GM12878 (cell line): Measurements from ENCODE around the gene DEF6. TPM values are rescaled to one million over a fixed set of nuclear protein-coding genes. Genes with fewer than 3 reads are reported as not detected.

Experiments used
- ATAC-seq: fragments of 200-7000 bp; cut with Tn5 transposase; 3 replicates; pipeline ENCODE4 v1.9.1; 2020; ENCODE audit warnings: mild to moderate bottlenecking, moderate library complexity
- BruUV-seq: library from RNA; stranded (reverse); fragments of 400-500 nt; replicated peaks from 2 replicates; lab custom pipeline; 2021; lab: Mats Ljungman, UMichigan
- CTCF ChIA-PET: fragments of 300-600 bp; sonication (Branson Sonifier 250); formaldehyde crosslinking; extraction: SDS; loops from one replicate; lab custom pipeline; 2021; ENCODE audit warnings: inconsistent platforms; lab: Yijun Ruan, JAX
- POLR2A ChIA-PET: fragments of 350-600 bp; formaldehyde crosslinking; extraction: SDS; loops from one replicate; lab custom pipeline; 2021; ENCODE audit warnings: inconsistent platforms; lab: Charles Lee
- RAD21 ChIA-PET: fragments of 300-600 bp; sonication (Branson Sonifier 250); formaldehyde crosslinking; loops from one replicate; lab custom pipeline; 2023; ENCODE audit warnings: antibody characterized with exemption; ENCODE audit not compliant: unreplicated experiment; lab: Charles Lee
- SMC1A ChIA-PET: fragments of 300-600 bp; sonication (Branson Sonifier 250); formaldehyde crosslinking; loops from one replicate; lab custom pipeline; 2023; ENCODE audit not compliant: unreplicated experiment, uncharacterized antibody; lab: Charles Lee
- DNase-seq: peaks from one replicate; pipeline ENCODE4 v3.0.0-alpha.2; 2011; ENCODE audit warnings: low read depth, low spot score
- FAIRE-seq: peaks from 3 replicates; lab custom pipeline; 2011; peaks lifted over from hg19 to GRCh38; lab: Jason Lieb, UNC
- H2AFZ ChIP-seq: 2 replicates; pipeline ENCODE4 v1.6.0; 2011; ENCODE audit warnings: low read depth, low read length, control low read depth; ENCODE audit not compliant: control insufficient read depth
- H3K27ac ChIP-seq: 2 replicates; pipeline ENCODE4 v1.5.1; 2011; ENCODE audit warnings: control low read depth; ENCODE audit not compliant: control insufficient read depth, insufficient read depth
- H3K27me3 ChIP-seq, 2 experiments: replicated peaks in 1 of 2; 2 replicates each; pipeline versions ENCODE4 v1.6.0 to v1.6.1; 2011; ENCODE audit warnings: low read length in 1 of 2; ENCODE audit not compliant: control insufficient read depth in 2 of 2, insufficient read depth in 2 of 2
- H3K36me3 ChIP-seq, 2 experiments: 2 replicates each; pipeline ENCODE4 v1.5.1; 2011; ENCODE audit warnings: low read length in 1 of 2; ENCODE audit not compliant: control insufficient read depth in 2 of 2, insufficient read depth in 2 of 2
- H3K4me1 ChIP-seq: 2 replicates; pipeline ENCODE4 v1.6.1; 2011; ENCODE audit warnings: mild to moderate bottlenecking, low read length, moderate library complexity, mixed read lengths; ENCODE audit not compliant: control insufficient read depth, insufficient read depth
- H3K4me2 ChIP-seq: 2 replicates; pipeline ENCODE4 v1.6.0; 2011; ENCODE audit warnings: control low read depth; ENCODE audit not compliant: control insufficient read depth, insufficient read depth
- H3K4me3 ChIP-seq: fragments of 200-600 bp; sonication (generic); 2 replicates; pipeline ENCODE4 v1.5.1; 2016
- H3K79me2 ChIP-seq: 2 replicates; pipeline ENCODE4 v1.6.0; 2011; ENCODE audit warnings: low read length; ENCODE audit not compliant: control insufficient read depth, insufficient read depth
- H3K9ac ChIP-seq: 2 replicates; pipeline ENCODE4 v1.8.0; 2011; ENCODE audit warnings: low read length, control low read depth, mixed read lengths; ENCODE audit not compliant: control insufficient read depth, insufficient read depth
- H3K9me3 ChIP-seq: replicated peaks from 3 replicates; pipeline ENCODE4 v1.5.1; 2011; ENCODE audit warnings: mild to moderate bottlenecking, low read length; ENCODE audit not compliant: control insufficient read depth, insufficient read depth
- H4K20me1 ChIP-seq: 2 replicates; pipeline ENCODE4 v1.6.0; 2011; ENCODE audit not compliant: control insufficient read depth, insufficient read depth
- FOS ChIP-seq: IDR thresholded peaks from 3 replicates; pipeline ENCODE4 v1.6.1; 2011; ENCODE audit warnings: borderline replicate concordance; ENCODE audit not compliant: insufficient read length; ENCODE audit errors: extremely low read depth
- POLR2A ChIP-seq: IDR thresholded peaks from 2 replicates; pipeline ENCODE4 v1.6.1; 2011; ENCODE audit warnings: low read depth, mild to moderate bottlenecking, low read length
- RAD51 ChIP-seq: fragments of 450-650 bp; IDR thresholded peaks from 2 replicates; pipeline ENCODE4 v1.6.1; 2016; ENCODE audit warnings: moderate library complexity, mild to moderate bottlenecking, inconsistent platforms
- WGBS: methylation state at CpG from one replicate; pipeline ENCODE4 v1.1.6; 2016; ENCODE audit warnings: low lambda C conversion rate; ENCODE audit not compliant: insufficient replicate concordance, insufficient coverage; ENCODE audit errors: missing lambda C conversion rate; 5-methylcytosine and 5-hydroxymethylcytosine counted together
- in situ Hi-C: fragments of 300-500 bp; cut with MboI; formaldehyde crosslinking; loops from 9 replicates; pipeline ENCODE4 v1.14.3; 2018; ENCODE audit warnings: mixed read lengths
- intact Hi-C: fragments of 100-400 bp; cut with micrococcal nuclease; formaldehyde crosslinking; loops from one replicate; pipeline ENCODE4 v1.14.2; 2022; ENCODE audit not compliant: unreplicated experiment
- polyA plus RNA-seq, 11 experiments: library from polyadenylated mRNA; depleted of rRNA in 4 of 11; unstranded in 6 of 11; stranded (reverse) in 5 of 11; fragments of >200 nt; fragmentation: Nextera tagmentation in 4 of 11; fragmentation: Illumina TruSeq in 1 of 11; extraction: Ambion mirVana in 4 of 11; extraction: Trizol in 1 of 11; gene quantifications; 1 replicate in 1 of 11; 2 replicates in 10 of 11; pipeline versions ENCODE4 v1.2.1 to v1.2.3, GENCODE V29; 2011 to 2016; ENCODE audit warnings: inconsistent platforms in 2 of 11, missing spikeins in 2 of 11, low read depth in 1 of 11
- total RNA-seq, 4 experiments: library from RNA; depleted of rRNA in 3 of 4; stranded (reverse); fragments of >200 nt in 3 of 4; fragmentation: Illumina TruSeq in 1 of 4; extraction: Trizol in 1 of 4; gene quantifications; 2 replicates each; pipeline versions ENCODE4 v1.2.1 to v1.2.3, GENCODE V29; 2013 to 2021

DEF6 gene
- total and polyA plus RNA-seq, 10 of the 15 experiments (the other 5 are each of a cell fraction or from before 2014, with no cell fraction given), result 3.3 to 69.5 (median 48.8) TPM

DNA sequence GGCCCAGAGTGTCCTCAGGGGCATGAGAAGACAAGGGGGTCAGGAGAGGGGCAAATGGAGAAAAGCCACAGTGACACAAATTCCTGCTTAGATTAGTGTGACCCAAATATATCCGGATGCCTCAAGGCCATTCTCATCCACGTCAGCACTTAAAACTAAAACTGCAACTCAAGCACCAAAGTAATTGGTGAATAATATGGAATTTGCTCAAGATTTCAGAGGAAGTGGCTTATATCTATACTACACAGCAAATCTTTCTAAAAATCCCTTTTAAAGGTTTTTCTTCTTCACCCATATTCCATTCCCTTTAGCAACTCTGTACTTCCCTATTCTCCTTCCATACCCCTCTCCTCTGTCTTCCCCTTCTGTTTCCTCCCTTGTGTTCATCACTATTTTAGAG lies 15.2 kb downstream of the DEF6 start:
- RAD21 ChIA-PET, result interaction anchor here (0.7 kb wide), 1 partner anchor 15 kb away, joined by 3 read pairs; the partner anchor contains the start of gene DEF6
- 75% methylated on average over 2 of the region's 2 CpGs for WGBS
- no peak for DNase-seq
- Histone ChIP-seq H3K79me2 (peaks cover 3% of the 10 kb centered on the region; the same call in 1 of the 2 replicates), H3K27ac (no peak overlapping the region), H3K4me3 (no peak overlapping the region), H3K36me3 (peaks cover 6 to 12% of the 10 kb centered on the region in 2 experiments), H3K4me1 (peaks cover 19% of the 10 kb centered on the region), H3K4me2 (no peak overlapping the region), H3K27me3 (no peaks in the 10 kb centered on the region), H3K9ac (no peak overlapping the region), H3K9me3 (no peaks in the 10 kb centered on the region), H4K20me1 (no peaks in the 10 kb centered on the region), H2AFZ (no peak overlapping the region)
- intact Hi-C loops, result no loop called here
- SMC1A ChIA-PET, result interaction anchor here (1.3 to 4.6 kb wide), 2 partner anchors 14 to 15 kb away, joined by 4 to 21 read pairs; no protein-coding TSS in a partner anchor
- POLR2A ChIA-PET, result no interaction called here
- in situ Hi-C loops, result no loop called here
- no TSS peak for BruUV-seq
- CTCF ChIA-PET, result interaction anchor here (1.2 kb wide), 1 partner anchor 10 kb away, joined by 3 read pairs; no protein-coding TSS in a partner anchor
- no peak for TF ChIP-seq RAD51
- TF ChIP-seq, all 136 proteins: peak for 0
- ATAC-seq, result no peak
- FAIRE-seq, result no peak

DNA sequence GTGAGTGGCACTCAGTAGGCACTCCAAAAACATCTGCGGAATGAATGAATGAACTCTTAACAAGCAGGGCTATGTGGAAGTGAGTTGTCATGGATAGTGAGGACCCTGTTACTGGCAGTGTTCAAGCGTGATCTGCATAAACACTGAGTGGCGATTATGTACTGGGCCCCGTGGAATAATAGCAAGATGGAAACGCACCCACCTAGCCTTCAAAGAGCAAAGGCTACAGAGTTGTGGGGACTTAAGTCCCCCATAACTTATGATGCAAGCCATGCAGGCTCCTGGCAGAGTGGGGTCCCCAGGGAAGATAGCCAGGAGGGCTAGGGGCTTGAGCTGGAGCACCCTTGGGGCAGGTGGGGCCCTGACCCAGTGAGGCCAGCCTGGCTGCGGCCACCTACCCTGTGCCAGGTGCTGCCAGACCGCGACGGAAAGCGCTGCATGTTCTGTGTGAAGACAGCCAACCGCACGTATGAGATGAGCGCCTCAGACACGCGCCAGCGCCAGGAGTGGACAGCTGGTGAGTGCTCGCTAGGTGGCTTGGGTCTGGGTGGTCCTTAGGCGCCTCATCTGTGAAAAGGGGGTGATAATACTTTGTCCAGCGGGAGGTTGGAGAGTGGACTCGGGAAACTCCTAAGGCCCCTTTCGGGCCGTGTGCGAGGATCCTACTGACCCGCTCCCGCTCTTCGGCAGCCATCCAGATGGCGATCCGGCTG lies 20.0 kb downstream of the DEF6 start:
- WGBS, result 98% methylated on average over 28 of the region's 28 CpGs
- no peaks in the 10 kb centered on the region for H3K4me1 ChIP-seq
- FAIRE-seq, result no peak
- H3K4me2 ChIP-seq, result no peak overlapping the region
- TF ChIP-seq POLR2A, result peak; percentile 31; the same call in 1 of the 2 replicates
- no peak for TF ChIP-seq FOS
- no peaks in the 10 kb centered on the region for H4K20me1 ChIP-seq
- ChIA-PET CTCF (interaction anchor here (1.5 kb wide), 1 partner anchor 8 kb away, joined by 3 read pairs; no protein-coding TSS in a partner anchor), POLR2A (no interaction called here), SMC1A (interaction anchor here (1.2 to 4.6 kb wide), 3 partner anchors 9 to 129 kb away, joined by 3 to 21 read pairs (median 3); no protein-coding TSS in a partner anchor), RAD21 (no interaction called here)
- in situ Hi-C loops (no loop called here), intact Hi-C loops (no loop called here)
- no TSS peak for BruUV-seq
- no peak for ATAC-seq
- H3K27ac ChIP-seq, result no peak overlapping the region
- no peak overlapping the region for H2AFZ ChIP-seq
- no peak overlapping the region for H3K9ac ChIP-seq
- H3K9me3 ChIP-seq, result no peaks in the 10 kb centered on the region
- no peaks in the 10 kb centered on the region for H3K79me2 ChIP-seq
- no peak overlapping the region for H3K4me3 ChIP-seq
- no peak for DNase-seq
- peaks cover 16 to 22% of the 10 kb centered on the region in 2 experiments for H3K36me3 ChIP-seq
- H3K27me3 ChIP-seq, result no peaks in the 10 kb centered on the region
